ENCODE measurements around the gene NPTX1.

NPTX1 gene

GRCh38 chr17:80498920-80499410 is 22.6 kb upstream of the NPTX1 start:
- DNase-seq (ENCODE audit: insufficient read length, low spot score) (no peak), FAIRE-seq (no peak)
- no peak for TF ChIP-seq POLR2A (IDR thresholded peaks at IDR 0.05; ENCODE audit: low read depth, low read length)

GRCh38 chr17:80498242-80498919 is 22.0 kb upstream of the NPTX1 start:
- peak; percentile 16; the same call in 1 of the 2 replicates for TF ChIP-seq POLR2A (IDR thresholded peaks at IDR 0.05; ENCODE audit: low read depth, low read length)
- FAIRE-seq (no peak), DNase-seq (ENCODE audit: insufficient read length, low spot score) (no peak)

GRCh38 chr17:80497726-80498241 is 21.4 kb upstream of the NPTX1 start:
- FAIRE-seq (no peak), DNase-seq (ENCODE audit: insufficient read length, low spot score) (no peak)
- no peak for TF ChIP-seq POLR2A (IDR thresholded peaks at IDR 0.05; ENCODE audit: low read depth, low read length)

GRCh38 chr17:80494547-80494946 is 18.1 kb upstream of the NPTX1 start:
- DNase-seq (ENCODE audit: insufficient read length, low spot score), result no peak
- TF ChIP-seq POLR2A (IDR thresholded peaks at IDR 0.05; ENCODE audit: low read depth, low read length), result no peak
- FAIRE-seq, result no peak

GRCh38 chr17:80492343-80493136 is 16.1 kb upstream of the NPTX1 start:
- TF ChIP-seq POLR2A (IDR thresholded peaks at IDR 0.05; ENCODE audit: low read depth, low read length), result no peak
- DNase-seq (ENCODE audit: insufficient read length, low spot score) (no peak), FAIRE-seq (no peak)

DNA sequence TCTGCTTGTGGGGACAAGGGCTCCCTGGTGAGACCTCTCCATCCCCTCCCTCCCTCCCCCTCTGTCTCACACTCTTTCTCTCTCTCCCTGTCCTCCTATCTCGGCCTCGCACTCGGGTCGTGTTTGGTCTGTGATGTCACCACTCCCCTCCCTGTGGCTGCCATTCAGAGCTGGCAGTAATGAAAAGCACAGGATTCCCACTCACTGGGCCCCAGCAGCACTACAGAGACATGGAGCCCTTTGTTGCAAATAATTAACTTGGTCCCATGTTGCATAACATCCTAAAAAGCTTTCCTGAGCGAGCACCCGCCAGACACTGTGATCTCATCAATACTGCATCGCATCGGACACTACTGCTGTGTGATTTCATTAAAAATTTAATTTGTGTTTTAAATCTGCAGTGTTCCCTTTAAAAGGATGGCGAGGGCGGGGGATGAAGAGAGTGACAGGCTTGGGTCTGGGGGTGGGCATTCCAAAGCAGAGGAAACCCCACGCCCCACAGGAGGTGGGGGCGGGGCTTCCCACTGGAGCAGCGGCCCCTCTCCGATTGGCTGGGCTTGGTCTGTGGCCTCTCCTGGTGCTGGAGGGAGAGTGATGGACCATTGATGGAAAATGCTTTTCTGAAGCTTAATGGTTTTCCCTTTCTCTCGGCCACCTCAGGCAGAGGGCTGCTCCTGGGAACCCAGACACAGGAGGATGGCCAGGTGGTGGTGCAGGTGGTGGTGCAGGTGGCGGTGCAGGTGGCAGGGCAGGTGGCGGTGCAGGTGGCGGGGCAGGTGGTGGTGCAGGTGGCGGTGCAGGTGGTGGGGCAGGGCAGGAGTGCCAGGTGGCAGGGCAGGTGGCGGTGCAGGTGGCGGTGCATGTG is 15.3 kb upstream of the NPTX1 start:
- DNase-seq (ENCODE audit: insufficient read length, low spot score), result no peak
- FAIRE-seq, result no peak
- no peak for TF ChIP-seq POLR2A (IDR thresholded peaks at IDR 0.05; ENCODE audit: low read depth, low read length)

- no peak for TF ChIP-seq POLR2A (IDR thresholded peaks at IDR 0.05; ENCODE audit: low read depth, low read length)
- DNase-seq (ENCODE audit: insufficient read length, low spot score) (no peak), FAIRE-seq (no peak)
Observed at GRCh38 chr17:80487511-80487910, 11.1 kb upstream of the NPTX1 start.

DNA sequence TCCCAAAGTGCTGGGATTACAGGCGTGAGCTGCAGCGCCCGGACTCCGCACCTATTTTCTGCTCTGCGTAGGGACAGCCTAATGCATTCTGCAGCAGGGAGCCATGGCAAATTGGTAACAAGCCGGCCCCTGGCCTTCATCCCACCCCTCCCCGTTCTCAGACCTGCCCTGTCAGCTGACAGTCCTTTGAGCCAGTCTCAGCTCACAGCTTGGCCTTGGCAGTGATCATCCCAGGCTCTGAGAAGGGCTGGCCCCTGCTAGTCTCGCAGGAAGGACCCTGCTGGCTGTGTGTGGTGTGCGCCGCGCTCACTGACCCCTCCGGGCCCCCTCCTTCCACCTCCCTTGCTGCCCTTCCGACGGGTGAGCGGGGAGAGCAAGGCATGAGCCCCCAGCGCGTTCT is 10.3 kb upstream of the NPTX1 start:
- no peak for TF ChIP-seq POLR2A (IDR thresholded peaks at IDR 0.05; ENCODE audit: low read depth, low read length)
- no peak for FAIRE-seq
- DNase-seq (ENCODE audit: insufficient read length, low spot score), result no peak

- TF ChIP-seq POLR2A (IDR thresholded peaks at IDR 0.05; ENCODE audit: low read depth, low read length), result no peak
- DNase-seq (ENCODE audit: insufficient read length, low spot score) (no peak), FAIRE-seq (no peak)
Observed at GRCh38 chr17:80485846-80486245, 9.4 kb upstream of the NPTX1 start.

DNA sequence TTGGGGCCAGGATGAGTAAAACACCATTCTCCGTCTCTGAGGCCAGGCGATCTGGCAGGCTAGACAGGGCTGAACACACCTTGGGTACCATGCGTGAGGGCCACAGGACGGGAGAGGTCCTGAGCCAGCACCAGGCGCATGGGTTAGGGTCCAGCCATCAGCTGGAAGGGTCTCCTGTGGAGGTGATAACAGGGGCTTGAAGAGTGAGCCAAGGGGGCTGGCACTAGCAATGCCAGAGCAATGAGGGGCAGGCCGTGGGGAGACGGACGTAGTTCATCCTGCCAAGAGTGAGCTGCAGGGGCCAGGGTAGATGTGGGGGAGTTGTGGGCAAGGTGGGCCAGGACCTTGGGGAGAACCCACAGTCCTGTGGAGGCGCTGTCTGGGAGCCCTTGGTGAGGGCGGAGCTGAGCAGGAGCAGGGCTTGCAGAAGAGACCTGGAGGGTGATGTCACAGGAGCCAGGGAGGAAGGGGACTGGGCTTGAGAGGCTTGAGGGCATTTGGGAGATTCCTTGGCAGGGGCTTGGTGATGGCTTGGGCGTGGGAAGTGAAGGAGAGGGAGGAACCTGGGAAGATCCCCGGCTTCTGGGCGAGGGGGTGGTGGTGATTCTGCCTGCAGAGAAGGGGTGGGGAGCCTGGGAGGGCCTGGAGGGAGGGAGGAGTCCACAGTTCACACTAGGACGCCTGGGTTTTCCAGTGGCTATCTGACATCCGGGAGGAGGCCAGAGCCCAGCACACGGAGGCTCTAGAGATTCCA is 6.3 kb upstream of the NPTX1 start:
- FAIRE-seq (no peak), DNase-seq (ENCODE audit: insufficient read length, low spot score) (no peak)
- no peak for TF ChIP-seq POLR2A (IDR thresholded peaks at IDR 0.05; ENCODE audit: low read depth, low read length)

DNA sequence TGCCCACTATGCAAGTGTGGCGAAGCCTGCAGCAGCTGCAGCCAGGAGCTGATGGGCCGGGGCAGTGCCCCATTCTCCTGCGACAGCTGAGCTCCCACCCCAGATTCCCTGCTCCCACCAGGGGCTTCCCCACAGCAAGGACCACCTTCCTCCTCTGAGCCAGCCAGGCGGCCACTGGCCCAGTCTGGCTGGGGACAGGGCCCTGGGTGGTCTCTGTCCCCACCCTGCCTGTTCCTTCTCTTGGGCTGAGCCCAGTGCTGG is 5.6 kb upstream of the NPTX1 start:
- TF ChIP-seq POLR2A (IDR thresholded peaks at IDR 0.05; ENCODE audit: low read depth, low read length), result no peak
- DNase-seq (ENCODE audit: insufficient read length, low spot score), result no peak
- FAIRE-seq, result no peak

GRCh38 chr17:80481284-80482057 is 5.1 kb upstream of the NPTX1 start:
- no peak for TF ChIP-seq POLR2A (IDR thresholded peaks at IDR 0.05; ENCODE audit: low read depth, low read length)
- FAIRE-seq (no peak), DNase-seq (ENCODE audit: insufficient read length, low spot score) (no peak)

DNA sequence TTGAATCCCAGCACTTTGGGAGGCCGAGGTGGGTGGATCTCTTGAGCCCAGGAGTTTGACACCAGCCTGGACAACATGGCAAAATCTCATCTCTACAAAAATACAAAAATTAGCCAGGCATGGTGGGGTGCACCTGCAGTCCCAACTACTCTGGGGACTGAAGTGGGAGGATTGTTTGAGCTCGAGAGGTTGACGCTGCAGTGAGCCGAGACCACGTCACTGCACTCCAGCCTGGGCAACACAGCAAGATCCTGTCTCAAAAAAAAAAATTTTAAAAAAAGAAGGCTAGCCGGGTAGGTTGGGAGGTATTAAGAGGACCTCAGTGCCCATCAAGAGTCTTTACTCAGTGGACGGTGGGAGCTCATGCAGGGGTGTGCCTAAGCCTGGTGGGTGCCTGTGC is 3.8 kb upstream of the NPTX1 start:
- DNase-seq (ENCODE audit: insufficient read length, low spot score) (no peak), FAIRE-seq (no peak)
- no peak for TF ChIP-seq POLR2A (IDR thresholded peaks at IDR 0.05; ENCODE audit: low read depth, low read length)
